B cell (primary cell): ENCODE results near the gene EPHA7. TPM values are rescaled to one million over a fixed set of nuclear protein-coding genes. Genes with fewer than 3 reads are reported as not detected.

Experiments used
- ATAC-seq: fragments of 200-7000 bp; cut with Tn5 transposase; one replicate; pipeline ENCODE4 v1.10.0; 2021; ENCODE audit warnings: low read depth, mild to moderate bottlenecking, moderate number of reproducible peaks, moderate library complexity
- CTCF ChIA-PET: fragments of 350-600 bp; sonication (Branson Sonifier 250); formaldehyde crosslinking; loops from one replicate; lab custom pipeline; 2021; ENCODE audit warnings: antibody characterized with exemption, inconsistent platforms; lab: Charles Lee
- POLR2A ChIA-PET: fragments of 350-600 bp; sonication (Branson Sonifier 250); formaldehyde crosslinking; loops from one replicate; lab custom pipeline; 2021; ENCODE audit warnings: antibody characterized with exemption; lab: Charles Lee
- DNase-seq: peaks from one replicate; pipeline ENCODE4 v3.0.0; 2013
- H2AFZ ChIP-seq: 2 replicates; pipeline ENCODE4 v1.6.1; 2012; ENCODE audit warnings: mild to moderate bottlenecking, low read depth, low read length; ENCODE audit not compliant: insufficient read depth, poor library complexity, severe bottlenecking
- H3K27ac ChIP-seq, 2 donors: 1 replicate in 1 of 2; 2 replicates in 1 of 2; pipeline ENCODE4 v1.5.1; 2012 to 2013; ENCODE audit warnings: low read length in 2 of 2, mild to moderate bottlenecking in 2 of 2, moderate library complexity in 1 of 2
- H3K27me3 ChIP-seq, 4 experiments: fragments of 200-600 bp in 1 of 4; sonication (generic) in 1 of 4; replicated peaks in 1 of 4; 1 replicate in 2 of 4; 2 replicates in 2 of 4; pipeline versions ENCODE4 v1.6.1 to v1.7.0; 2013 to 2016; ENCODE audit warnings: low read length in 3 of 4, mild to moderate bottlenecking in 2 of 4, mixed read lengths in 1 of 4, moderate library complexity in 1 of 4; ENCODE audit not compliant: insufficient read depth in 4 of 4, control insufficient read depth in 3 of 4; ENCODE audit errors: control extremely low read depth in 1 of 4
- H3K36me3 ChIP-seq, 2 experiments: replicated peaks in 1 of 2; 1 replicate in 1 of 2; 2 replicates in 1 of 2; pipeline versions ENCODE4 v1.6.1 to v1.7.1; 2013; ENCODE audit warnings: low read length in 1 of 2; ENCODE audit not compliant: insufficient read depth in 2 of 2, control insufficient read depth in 1 of 2; ENCODE audit errors: control extremely low read depth in 1 of 2, extremely low read depth in 1 of 2
- H3K4me1 ChIP-seq, 2 donors: fragments of 200-600 bp in 1 of 2; sonication (generic) in 1 of 2; 1 replicate in 1 of 2; 2 replicates in 1 of 2; pipeline versions ENCODE4 v1.5.1 to v1.6.1; 2013 to 2017; ENCODE audit warnings: low read length in 2 of 2; ENCODE audit not compliant: control insufficient read depth in 2 of 2, insufficient read depth in 2 of 2
- H3K4me2 ChIP-seq: replicated peaks from 2 replicates; pipeline ENCODE3; 2012; ENCODE audit warnings: mild to moderate bottlenecking, low read depth, low read length; ENCODE audit not compliant: poor library complexity, severe bottlenecking
- H3K4me3 ChIP-seq, 5 experiments: fragments of 200-600 bp in 1 of 5; sonication (generic) in 1 of 5; 1 replicate in 3 of 5; 2 replicates in 2 of 5; pipeline versions ENCODE4 v1.5.1 to v1.7.0; 2011 to 2016; ENCODE audit warnings: low read length in 4 of 5, mild to moderate bottlenecking in 4 of 5, low read depth in 2 of 5, control low read depth in 1 of 5, moderate library complexity in 1 of 5; ENCODE audit not compliant: insufficient read depth in 1 of 5; ENCODE audit errors: control extremely low read depth in 1 of 5, extremely low read depth in 1 of 5
- H3K79me2 ChIP-seq: fragments of 200-600 bp; sonication (generic); one replicate; pipeline ENCODE4 v1.6.0; 2016; ENCODE audit warnings: low read length; ENCODE audit not compliant: control insufficient read depth, insufficient read depth
- H3K9ac ChIP-seq: fragments of 200-600 bp; sonication (generic); 2 replicates; pipeline ENCODE4 v1.6.1; 2017; ENCODE audit warnings: mild to moderate bottlenecking, low read length, moderate library complexity
- H3K9me3 ChIP-seq, 3 donors: one replicate each; pipeline versions ENCODE4 v1.6.1 to v1.7.1; 2013; ENCODE audit warnings: low read length in 2 of 3; ENCODE audit not compliant: control insufficient read depth in 2 of 3, insufficient read depth in 1 of 3; ENCODE audit errors: control extremely low read depth in 1 of 3
- H4K20me1 ChIP-seq: 2 replicates; pipeline ENCODE4 v1.6.0; 2012; ENCODE audit warnings: mild to moderate bottlenecking, low read length; ENCODE audit not compliant: insufficient read depth, control insufficient read depth, poor library complexity, severe bottlenecking
- H3K27ac Mint-ChIP-seq: one replicate; pipeline ENCODE4 v1.8.0; 2021; ENCODE audit warnings: mixed read lengths
- H3K27me3 Mint-ChIP-seq: one replicate; pipeline ENCODE4 v1.8.0; 2021; ENCODE audit warnings: mixed read lengths
- H3K4me1 Mint-ChIP-seq: one replicate; pipeline ENCODE4 v1.8.0; 2021; ENCODE audit warnings: mixed read lengths
- H3K4me3 Mint-ChIP-seq: one replicate; pipeline ENCODE4 v1.8.0; 2021; ENCODE audit warnings: mixed read lengths
- H3K9me3 Mint-ChIP-seq: one replicate; pipeline ENCODE4 v1.8.0; 2022; ENCODE audit warnings: mixed read lengths; ENCODE audit not compliant: insufficient read depth
- CTCF ChIP-seq: fragments of 200-600 bp; IDR thresholded peaks from one replicate; pipeline ENCODE4 v1.8.0; 2022; ENCODE audit warnings: antibody characterized with exemption, mild to moderate bottlenecking
- EZH2 ChIP-seq: IDR thresholded peaks from 2 replicates; pipeline ENCODE4 v1.6.1; 2012; ENCODE audit warnings: borderline replicate concordance, low read depth, mild to moderate bottlenecking, moderate library complexity, low read length; ENCODE audit not compliant: insufficient read depth, poor library complexity, severe bottlenecking
- WGBS: methylation state at CpG from one replicate; pipeline ENCODE4 v1.1.5; 2013; ENCODE audit warnings: missing lambda C conversion rate; ENCODE audit not compliant: insufficient coverage; 5-methylcytosine and 5-hydroxymethylcytosine counted together
- intact Hi-C: fragments of 100-400 bp; cut with micrococcal nuclease; formaldehyde crosslinking; loops from one replicate; pipeline ENCODE4 v1.10.0; 2022
- polyA plus RNA-seq: library from polyadenylated mRNA; depleted of rRNA; stranded (reverse); fragments of >200 nt; gene quantifications from 2 replicates; pipeline ENCODE4 v1.2.3, GENCODE V29; 2012
- total RNA-seq, 2 donors: library from RNA; stranded (reverse); fragments of 120-200 nt in 1 of 2; gene quantifications; 1 replicate in 1 of 2; 2 replicates in 1 of 2; pipeline versions ENCODE4 v1.2.3 to v1.2.4, GENCODE V29; 2013 to 2022

The EPHA7 gene
- total and polyA plus RNA-seq, 2 donors (not counting 1 experiment from before 2014, with no cell fraction given), result not detected

GRCh38 chr6:93219447-93219846, 199.9 kb downstream of the EPHA7 start:
- Mint-ChIP-seq H3K4me3 (no peak overlapping the region), H3K27me3 (no peaks in the 10 kb centered on the region), H3K27ac (no peak overlapping the region), H3K9me3 (peaks cover 10% of the 10 kb centered on the region), H3K4me1 (no peaks in the 10 kb centered on the region)
- Histone ChIP-seq H3K4me3 (no peak overlapping the region), H3K27me3 (no peaks in the 10 kb centered on the region), H3K79me2 (no peaks in the 10 kb centered on the region), H3K36me3 (no peaks in the 10 kb centered on the region), H3K9me3 (no peaks in the 10 kb centered on the region), H3K27ac (no peak overlapping the region), H3K9ac (no peak overlapping the region), H4K20me1 (no peaks in the 10 kb centered on the region), H3K4me2 (no peak overlapping the region), H2AFZ (no peak overlapping the region), H3K4me1 (no peaks in the 10 kb centered on the region)
- ATAC-seq (no peak), DNase-seq (no peak)
- intact Hi-C loops, result no loop called here
- TF ChIP-seq EZH2, result no peak
- TF ChIP-seq CTCF, result no peak
- ChIA-PET POLR2A (no interaction called here), CTCF (no interaction called here)
- WGBS, result no CpG with 5 or more reads among the region's 1 CpG

GRCh38 chr6:93218096-93218495, 201.3 kb downstream of the EPHA7 start:
- CTCF ChIA-PET, result no interaction called here
- H3K27ac ChIP-seq, result no peak overlapping the region
- H3K9me3 ChIP-seq, result no peaks in the 10 kb centered on the region
- H3K4me1 ChIP-seq, result no peaks in the 10 kb centered on the region
- no peak overlapping the region for H3K27ac Mint-ChIP-seq
- intact Hi-C loops, result no loop called here
- no peaks in the 10 kb centered on the region for H3K79me2 ChIP-seq
- H3K9me3 Mint-ChIP-seq, result peaks cover 10% of the 10 kb centered on the region
- TF ChIP-seq EZH2 (no peak), CTCF (no peak)
- DNase-seq, result no peak
- H3K4me1 Mint-ChIP-seq, result no peaks in the 10 kb centered on the region
- WGBS, result no CpG with 5 or more reads among the region's 2 CpGs
- no peak overlapping the region for H3K9ac ChIP-seq
- H2AFZ ChIP-seq, result no peak overlapping the region
- H3K36me3 ChIP-seq, result no peaks in the 10 kb centered on the region
- no peak overlapping the region for H3K4me3 ChIP-seq
- no peak overlapping the region for H3K4me3 Mint-ChIP-seq
- H3K27me3 ChIP-seq, result no peaks in the 10 kb centered on the region
- POLR2A ChIA-PET, result no interaction called here
- no peak for ATAC-seq
- no peaks in the 10 kb centered on the region for H3K27me3 Mint-ChIP-seq
- H4K20me1 ChIP-seq, result no peaks in the 10 kb centered on the region
- no peak overlapping the region for H3K4me2 ChIP-seq
